Measurements from ENCODE around the gene TTYH1.

Gene TTYH1

GRCh38 chr19:54400913-54401312 lies 14.4 kb upstream of the TTYH1 start:
- TF ChIP-seq POLR2A (IDR thresholded peaks at IDR 0.05; ENCODE audit: low read depth, low read length) (no peak), POLR2AphosphoS5 (IDR thresholded peaks at IDR 0.05; ENCODE audit: low read depth, low read length) (no peak), TAF1 (IDR thresholded peaks at IDR 0.05; ENCODE audit: borderline replicate concordance, low read depth, low read length) (no peak)
- FAIRE-seq (no peak), DNase-seq (ENCODE audit: insufficient read length) (no peak)

- no peak for FAIRE-seq
- DNase-seq (ENCODE audit: insufficient read length), result no peak
- TF ChIP-seq POLR2AphosphoS5 (IDR thresholded peaks at IDR 0.05; ENCODE audit: low read depth, low read length) (no peak), POLR2A (IDR thresholded peaks at IDR 0.05; ENCODE audit: low read depth, low read length) (no peak)
Measured at GRCh38 chr19:54403054-54403453, 12.2 kb upstream of the TTYH1 start.

DNA sequence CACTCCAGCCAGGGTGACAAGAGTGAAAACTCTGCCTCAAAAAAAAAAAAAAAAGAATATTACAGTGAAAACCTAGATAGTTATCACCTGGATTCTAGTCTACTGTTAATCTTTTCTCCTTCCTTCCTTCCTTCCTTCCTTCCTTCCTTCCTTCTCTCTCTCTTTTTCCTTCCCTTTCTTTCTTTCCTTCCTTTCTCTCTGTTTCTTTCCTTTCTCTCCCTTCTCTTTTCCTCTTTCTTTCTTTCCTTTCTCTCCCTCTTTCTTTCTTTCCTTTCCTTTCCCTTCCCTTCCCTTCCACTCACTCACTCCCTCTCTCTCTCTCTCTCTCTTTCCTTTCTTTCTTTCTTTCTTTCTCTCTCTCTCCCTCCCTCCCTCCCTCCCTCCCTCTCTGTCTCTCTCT lies 9.6 kb upstream of the TTYH1 start:
- TF ChIP-seq POLR2AphosphoS5 (IDR thresholded peaks at IDR 0.05; ENCODE audit: low read depth, low read length) (no peak), TAF1 (IDR thresholded peaks at IDR 0.05; ENCODE audit: borderline replicate concordance, low read depth, low read length) (no peak)
- DNase-seq (ENCODE audit: insufficient read length), result no peak
- FAIRE-seq, result no peak

GRCh38 chr19:54407780-54408179 lies 7.5 kb upstream of the TTYH1 start:
- no peak for TF ChIP-seq TAF1 (IDR thresholded peaks at IDR 0.05; ENCODE audit: borderline replicate concordance, low read depth, low read length)
- TF ChIP-seq POLR2AphosphoS5 (IDR thresholded peaks at IDR 0.05; ENCODE audit: low read depth, low read length), result no peak
- no peak for TF ChIP-seq POLR2A (IDR thresholded peaks at IDR 0.05; ENCODE audit: low read depth, low read length)
- FAIRE-seq (no peak), DNase-seq (ENCODE audit: insufficient read length) (no peak)

GRCh38 chr19:54408456-54409026 lies 6.7 kb upstream of the TTYH1 start:
- FAIRE-seq (no peak), DNase-seq (ENCODE audit: insufficient read length) (no peak)
- TF ChIP-seq POLR2A (IDR thresholded peaks at IDR 0.05; ENCODE audit: low read depth, low read length), result no peak
- TF ChIP-seq TAF1 (IDR thresholded peaks at IDR 0.05; ENCODE audit: borderline replicate concordance, low read depth, low read length), result no peak
- TF ChIP-seq POLR2AphosphoS5 (IDR thresholded peaks at IDR 0.05; ENCODE audit: low read depth, low read length), result no peak

DNA sequence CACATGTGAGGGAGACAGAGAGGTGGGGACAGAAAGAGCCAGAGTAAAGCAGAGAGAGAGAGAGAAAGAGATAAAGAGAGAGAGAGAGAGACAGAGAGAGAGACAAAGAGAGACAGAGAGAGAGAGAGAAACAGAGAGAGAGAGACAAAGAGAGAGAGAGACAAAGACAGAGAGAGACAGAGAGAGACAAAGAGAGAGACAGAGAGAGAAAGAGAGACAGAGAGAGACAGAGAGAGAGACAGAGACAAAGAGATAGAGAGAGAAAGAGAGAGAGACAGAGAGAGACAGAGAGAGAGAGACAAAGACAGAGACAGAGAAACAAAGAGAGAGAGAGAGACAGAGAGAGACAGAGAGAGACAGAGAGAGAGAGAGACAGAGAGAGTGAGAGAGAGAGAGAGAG lies 4.2 kb upstream of the TTYH1 start:
- no peak for DNase-seq (ENCODE audit: insufficient read length)
- FAIRE-seq, result no peak
- TF ChIP-seq POLR2AphosphoS5 (IDR thresholded peaks at IDR 0.05; ENCODE audit: low read depth, low read length) (no peak), POLR2A (IDR thresholded peaks at IDR 0.05; ENCODE audit: low read depth, low read length) (no peak), TAF1 (IDR thresholded peaks at IDR 0.05; ENCODE audit: borderline replicate concordance, low read depth, low read length) (no peak)

DNA sequence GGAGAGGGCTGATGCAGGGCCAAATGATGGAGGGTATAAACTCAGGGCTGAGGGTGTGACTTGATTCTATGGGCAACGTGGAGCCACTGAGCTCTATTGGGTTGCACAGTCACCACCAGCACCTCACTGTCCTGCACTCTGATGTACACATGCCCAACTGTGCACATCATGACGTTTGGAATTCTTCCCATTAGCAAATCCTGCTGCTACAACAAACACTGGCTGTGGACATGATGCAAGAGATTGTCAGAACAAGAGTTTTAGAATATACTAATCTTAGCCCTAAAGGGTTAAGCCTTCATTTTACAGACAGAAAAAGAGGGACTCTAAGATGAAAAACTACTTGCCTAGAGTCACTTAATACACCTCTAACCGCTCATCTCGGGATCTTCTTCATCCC lies 2.4 kb upstream of the TTYH1 start:
- no peak for TF ChIP-seq POLR2AphosphoS5 (IDR thresholded peaks at IDR 0.05; ENCODE audit: low read depth, low read length)
- TF ChIP-seq POLR2A (IDR thresholded peaks at IDR 0.05; ENCODE audit: low read depth, low read length), result no peak
- no peak for TF ChIP-seq TAF1 (IDR thresholded peaks at IDR 0.05; ENCODE audit: borderline replicate concordance, low read depth, low read length)

GRCh38 chr19:54414156-54414555 lies 1.1 kb upstream of the TTYH1 start:
- DNase-seq (ENCODE audit: insufficient read length) (no peak), FAIRE-seq (no peak)
- TF ChIP-seq TAF1 (IDR thresholded peaks at IDR 0.05; ENCODE audit: borderline replicate concordance, low read depth, low read length), result no peak
- TF ChIP-seq POLR2A (IDR thresholded peaks at IDR 0.05; ENCODE audit: low read depth, low read length), result no peak
- no peak for TF ChIP-seq POLR2AphosphoS5 (IDR thresholded peaks at IDR 0.05; ENCODE audit: low read depth, low read length)

More for the DNA sequence above, 2.4 kb upstream of the TTYH1 start:
- FAIRE-seq (no peak), DNase-seq (ENCODE audit: insufficient read length) (no peak)

GRCh38 chr19:54415901-54416673 lies 823 bp downstream of the TTYH1 start:
- FAIRE-seq (no peak), DNase-seq (ENCODE audit: insufficient read length) (no peak)
- TF ChIP-seq POLR2AphosphoS5 (IDR thresholded peaks at IDR 0.05; ENCODE audit: low read depth, low read length), result no peak
- TF ChIP-seq TAF1 (IDR thresholded peaks at IDR 0.05; ENCODE audit: borderline replicate concordance, low read depth, low read length), result no peak
- TF ChIP-seq POLR2A (IDR thresholded peaks at IDR 0.05; ENCODE audit: low read depth, low read length), result no peak

DNA sequence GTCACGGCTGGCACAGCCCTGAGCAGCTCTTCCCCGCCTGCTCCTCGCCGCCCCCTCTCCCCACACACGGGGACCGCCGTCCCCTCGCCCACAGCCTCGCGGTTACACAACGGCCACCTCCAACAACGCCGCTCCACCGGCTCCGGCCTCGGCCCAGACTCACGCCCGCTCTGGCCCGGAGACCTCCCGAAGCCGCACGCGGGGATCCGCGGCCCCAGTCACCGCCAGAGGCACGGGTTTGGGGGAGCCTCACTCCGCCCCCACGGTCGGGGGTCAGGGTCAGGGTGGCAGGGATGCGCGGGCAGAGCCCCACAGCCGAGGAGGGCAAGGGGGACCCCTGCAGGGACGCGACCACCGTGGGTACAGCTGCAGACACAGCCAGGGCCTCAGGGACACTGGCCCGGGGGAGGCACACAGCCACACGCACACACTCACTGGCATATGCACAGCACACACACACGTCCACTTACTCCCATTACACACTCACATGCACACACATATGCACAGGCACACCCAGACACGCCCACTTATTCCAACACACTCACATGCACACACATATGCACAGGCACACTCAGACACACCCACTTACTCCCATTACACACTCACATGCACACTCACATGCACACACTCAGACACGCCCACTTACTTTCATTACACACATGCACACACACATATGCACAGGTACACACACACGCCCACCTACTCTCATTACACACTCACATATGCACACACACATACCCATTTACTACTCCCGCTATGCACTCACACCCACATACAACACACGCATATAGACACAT lies 1.6 kb downstream of the TTYH1 start:
- FAIRE-seq (no peak), DNase-seq (ENCODE audit: insufficient read length) (no peak)
- TF ChIP-seq TAF1 (IDR thresholded peaks at IDR 0.05; ENCODE audit: borderline replicate concordance, low read depth, low read length) (no peak), POLR2A (IDR thresholded peaks at IDR 0.05; ENCODE audit: low read depth, low read length) (no peak), POLR2AphosphoS5 (IDR thresholded peaks at IDR 0.05; ENCODE audit: low read depth, low read length) (no peak)

DNA sequence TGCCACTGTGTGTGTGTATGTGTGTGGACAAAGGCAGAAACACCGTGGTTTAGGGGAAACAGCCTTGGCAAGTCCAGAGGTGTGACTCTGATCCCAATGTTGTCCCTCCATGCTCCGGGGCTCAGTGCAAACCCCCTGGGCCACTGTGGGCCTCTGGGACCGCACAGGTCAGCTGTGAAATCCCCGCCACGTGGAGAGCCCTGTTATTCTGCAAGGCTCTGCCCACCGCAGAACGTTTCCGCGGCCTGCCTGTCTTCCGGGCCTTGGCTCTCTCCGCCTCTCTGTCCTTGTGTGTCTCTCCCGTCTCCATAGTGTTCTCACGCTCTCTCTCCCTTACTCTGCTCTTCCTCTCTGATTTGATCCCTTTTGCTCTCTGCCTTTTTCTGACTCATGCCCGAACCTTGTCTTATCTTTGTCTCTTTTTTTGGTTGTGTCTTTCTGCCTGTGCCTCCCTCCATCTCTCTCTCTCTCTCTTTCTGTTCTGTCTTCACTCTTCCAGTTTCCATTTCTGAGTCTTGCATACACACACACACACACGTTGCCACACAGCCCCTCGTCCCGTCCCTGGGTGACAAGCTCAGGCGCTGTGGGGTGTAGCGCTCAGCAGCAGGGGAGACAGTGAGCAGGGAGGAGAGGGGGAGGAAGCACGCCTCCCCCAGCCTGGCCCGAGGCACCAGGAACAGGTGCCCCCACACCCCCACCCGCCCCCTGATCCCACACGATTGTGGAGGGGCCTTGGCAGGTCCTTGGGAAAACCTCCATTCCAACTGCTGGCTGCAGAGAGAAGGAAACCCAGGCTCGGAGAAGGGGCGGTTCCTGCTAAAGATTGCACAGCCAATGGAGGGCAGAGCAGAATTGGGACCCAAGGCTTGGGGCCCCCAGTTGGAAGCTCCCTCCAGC lies 3.0 kb downstream of the TTYH1 start:
- no peak for TF ChIP-seq POLR2A (IDR thresholded peaks at IDR 0.05; ENCODE audit: low read depth, low read length)
- TF ChIP-seq POLR2AphosphoS5 (IDR thresholded peaks at IDR 0.05; ENCODE audit: low read depth, low read length), result no peak
- no peak for TF ChIP-seq TAF1 (IDR thresholded peaks at IDR 0.05; ENCODE audit: borderline replicate concordance, low read depth, low read length)
- DNase-seq (ENCODE audit: insufficient read length) (no peak), FAIRE-seq (no peak)
